Astrocyte of the cerebellum (primary cell): ENCODE measurements around the gene ST3GAL3.

Source experiments
- DNase-seq: peaks from one replicate; pipeline ENCODE4 v3.0.0-alpha.2; 2011; ENCODE audit warnings: low read depth
- H3K4me3 ChIP-seq: 2 replicates; pipeline ENCODE4 v1.5.1; 2011; ENCODE audit warnings: mild to moderate bottlenecking, low read depth, low read length, moderate library complexity
- CTCF ChIP-seq: IDR thresholded peaks from 2 replicates; pipeline ENCODE4 v1.5.1; 2012; ENCODE audit warnings: low read length, low read depth, moderate library complexity, mild to moderate bottlenecking; ENCODE audit errors: missing control alignments
- in situ Hi-C: cut with HindIII; loops from 2 replicates; pipeline ENCODE4 v1.10.0; 2017; ENCODE audit warnings: low sequenced_read_pairs

The ST3GAL3 gene

DNA sequence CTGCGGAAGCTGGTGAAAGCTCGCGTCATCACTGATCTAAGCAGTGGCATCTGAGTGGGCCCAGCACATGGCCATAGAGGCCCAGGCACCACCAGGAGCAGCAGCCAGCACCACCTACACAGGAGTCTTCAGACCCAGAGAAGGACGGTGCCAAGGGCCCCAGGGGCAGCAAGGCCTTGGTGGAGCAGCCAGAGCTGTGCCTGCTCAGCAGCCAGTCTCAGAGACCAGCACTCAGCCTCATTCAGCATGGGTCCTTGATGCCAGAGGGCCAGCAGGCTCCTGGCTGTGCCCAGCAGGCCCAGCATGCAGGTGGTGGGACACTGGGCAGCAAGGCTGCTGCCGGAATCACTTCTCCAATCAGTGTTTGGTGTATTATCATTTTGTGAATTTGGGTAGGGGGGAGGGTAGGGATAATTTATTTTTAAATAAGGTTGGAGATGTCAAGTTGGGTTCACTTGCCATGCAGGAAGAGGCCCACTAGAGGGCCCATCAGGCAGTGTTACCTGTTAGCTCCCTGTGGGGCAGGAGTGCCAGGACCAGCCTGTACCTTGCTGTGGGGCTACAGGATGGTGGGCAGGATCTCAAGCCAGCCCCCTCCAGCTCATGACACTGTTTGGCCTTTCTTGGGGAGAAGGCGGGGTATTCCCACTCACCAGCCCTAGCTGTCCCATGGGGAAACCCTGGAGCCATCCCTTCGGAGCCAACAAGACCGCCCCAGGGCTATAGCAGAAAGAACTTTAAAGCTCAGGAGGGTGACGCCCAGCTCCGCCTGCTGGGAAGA, 223.0 kb downstream of the ST3GAL3 start:
- no peak for DNase-seq
- no peak overlapping the region for H3K4me3 ChIP-seq
- in situ Hi-C loops: no loop called here
- peak; percentile 39 for TF ChIP-seq CTCF

GRCh38 chr1:43930949-43931275, 223.6 kb downstream of the ST3GAL3 start:
- no peak overlapping the region for H3K4me3 ChIP-seq
- no peak for DNase-seq
- in situ Hi-C loops: no loop called here
- TF ChIP-seq CTCF: no peak

GRCh38 chr1:43931711-43932660, 224.7 kb downstream of the ST3GAL3 start:
- H3K4me3 ChIP-seq: no peak overlapping the region
- TF ChIP-seq CTCF: no peak
- no peak for DNase-seq
- in situ Hi-C loops: no loop called here

GRCh38 chr1:43932786-43933385, 225.6 kb downstream of the ST3GAL3 start:
- DNase-seq: no peak
- TF ChIP-seq CTCF: no peak
- peak overlapping the region; percentile 39 for H3K4me3 ChIP-seq
- in situ Hi-C loops: no loop called here

GRCh38 chr1:43933386-43934100, 226.2 kb downstream of the ST3GAL3 start, which contains the start of gene ARTN:
Gene ARTN, plus strand, starts transcription at chr1:43933801. Its CDS starts 1,856 bp downstream, at chr1:43935657.
- DNase-seq: no peak
- in situ Hi-C loops: no loop called here
- no peak for TF ChIP-seq CTCF
- H3K4me3 ChIP-seq: peak within 1 kb of the TSS; percentile 39
